H1 (cell line): ENCODE results near the gene PKP1. TPM values are rescaled to one million over a fixed set of nuclear protein-coding genes. Genes with fewer than 3 reads are reported as not detected.

Experiments used
- BCL11A ChIP-seq, 2 experiments: IDR thresholded peaks; one replicate each; pipeline ENCODE4 v1.6.1; 2011; ENCODE audit warnings: low read depth in 2 of 2, low read length in 2 of 2, mild to moderate bottlenecking in 2 of 2
- CHD7 ChIP-seq: fragments of 300-600 bp; sonication (generic); IDR thresholded peaks from 2 replicates; pipeline ENCODE4 v1.7.1; 2012; ENCODE audit warnings: low read length, moderate library complexity, mild to moderate bottlenecking, inconsistent platforms; ENCODE audit not compliant: insufficient replicate concordance
- HDAC2 ChIP-seq, 2 experiments: fragments of 300-600 bp in 1 of 2; sonication (generic) in 1 of 2; IDR thresholded peaks; 2 replicates each; pipeline ENCODE4 v1.6.1; 2011 to 2012; ENCODE audit warnings: low read depth in 2 of 2, low read length in 2 of 2, mild to moderate bottlenecking in 2 of 2, moderate library complexity in 2 of 2, borderline replicate concordance in 1 of 2, inconsistent platforms in 1 of 2
- MAX ChIP-seq: IDR thresholded peaks from 2 replicates; pipeline ENCODE4 v1.6.1; 2012; ENCODE audit warnings: inconsistent platforms
- NRF1 ChIP-seq: IDR thresholded peaks from 2 replicates; pipeline ENCODE4 v1.6.1; 2011; ENCODE audit warnings: mild to moderate bottlenecking, low read depth, low read length, improper control_type of control experiment
- SIN3A ChIP-seq, 2 experiments: IDR thresholded peaks in 1 of 2; conservative IDR thresholded peaks in 1 of 2; 2 replicates each; pipeline ENCODE4 v1.6.1; 2011 to 2012; ENCODE audit warnings: low read length in 2 of 2, improper control_type of control experiment in 1 of 2, low read depth in 1 of 2, mild to moderate bottlenecking in 1 of 2
- polyA plus RNA-seq, 7 experiments: library from polyadenylated mRNA; depleted of rRNA in 3 of 7; stranded (reverse) in 5 of 7; unstranded in 2 of 7; fragments of >200 nt in 5 of 7; fragments of 200-250 nt in 2 of 7; gene quantifications; 1 replicate in 5 of 7; 2 replicates in 1 of 7; 4 replicates in 1 of 7; pipeline versions ENCODE4 v1.2.1 to v1.2.3, GENCODE V29; 2011 to 2013; ENCODE audit warnings: missing spikeins in 2 of 7, mixed read lengths in 2 of 7
- total RNA-seq: library from RNA; stranded (reverse); fragmentation: NEBNext Ultra II Directional; extraction: Animal tissue kit (Norgen Biotek cat#: 25700); gene quantifications from 2 replicates; pipeline ENCODE4 v1.2.1, GENCODE V29; 2021

PKP1 gene
- total and polyA plus RNA-seq, 2 of the 8 experiments (the other 6 are each of a cell fraction or from before 2014, with no cell fraction given) = 0.21 to 0.95 TPM

- TF ChIP-seq CHD7 (no peak), HDAC2 (IDR thresholded peaks at IDR 0.05; ENCODE audit: borderline replicate concordance in 1 of 2, low read depth in 2 of 2, low read length in 2 of 2) (no peak), MAX (no peak), BCL11A (IDR thresholded peaks at IDR 0.05; ENCODE audit: low read depth in 2 of 2, low read length in 2 of 2) (no peak), SIN3A (conservative IDR thresholded peaks at IDR 0.05 in 1 of 2, IDR thresholded peaks at IDR 0.05 in 1 of 2; ENCODE audit: low read depth in 1 of 2, low read length in 2 of 2) (no peak), NRF1 (no peak)
Measured at GRCh38 chr1:201355471-201355870, 72.2 kb downstream of the PKP1 start (continued).
